OCI-LY3 (cell line): ENCODE data around the gene SLC27A5.
A peak's percentile ranks its signal among the peaks of the same experiment; 100 is the strongest.

ENCODE experiments used
- H2AFZ ChIP-seq: fragments of 200-600, 300-600 bp; shearing (Covaris generic); 2 replicates; pipeline ENCODE4 v1.6.0; 2014; ENCODE audit warnings: antibody characterized with exemption, low read depth, low read length
- H3K27ac ChIP-seq: fragments of 200-600, 300-600 bp; sonication (generic); 2 replicates; pipeline ENCODE4 v1.5.1; 2014; ENCODE audit warnings: mild to moderate bottlenecking, low read length, moderate library complexity, mixed read lengths
- H3K27me3 ChIP-seq: fragments of 200-600, 300-600 bp; sonication (generic); 2 replicates; pipeline ENCODE4 v1.6.1; 2014; ENCODE audit warnings: low read depth, low read length, mixed read lengths
- H3K36me3 ChIP-seq: fragments of 200-600, 300-600 bp; sonication (generic); replicated peaks from 2 replicates; pipeline ENCODE3; 2014; ENCODE audit warnings: low read depth, low read length, mixed read lengths
- H3K4me1 ChIP-seq: fragments of 300-600, 200-600 bp; sonication (generic); 2 replicates; pipeline ENCODE4 v1.6.1; 2014; ENCODE audit warnings: low read length, mixed read lengths
- H3K4me2 ChIP-seq: fragments of 200-600, 300-600 bp; sonication (generic); 2 replicates; pipeline ENCODE4 v1.6.1; 2014; ENCODE audit warnings: low read length, mixed read lengths
- H3K4me3 ChIP-seq: fragments of 300-600, 200-600 bp; sonication (generic); 2 replicates; pipeline ENCODE4 v1.5.1; 2014; ENCODE audit warnings: antibody characterized with exemption, mild to moderate bottlenecking, low read length, moderate library complexity
- H3K79me2 ChIP-seq: fragments of 300-600, 200-600 bp; shearing (Covaris generic); 2 replicates; pipeline ENCODE4 v1.6.1; 2014; ENCODE audit warnings: mild to moderate bottlenecking, low read length, mixed read lengths
- H3K9ac ChIP-seq: fragments of 300-600, 200-600 bp; shearing (Covaris generic); 2 replicates; pipeline ENCODE4 v1.6.0; 2014; ENCODE audit warnings: mild to moderate bottlenecking, low read length, moderate library complexity
- H3K9me3 ChIP-seq: fragments of 200-600, 300-600 bp; shearing (Covaris generic); 2 replicates; pipeline ENCODE4 v1.6.1; 2014; ENCODE audit warnings: low read length, mixed read lengths; ENCODE audit not compliant: insufficient read depth
- H4K20me1 ChIP-seq: fragments of 200-600, 300-600 bp; sonication (generic); 2 replicates; pipeline ENCODE4 v1.6.1; 2016; ENCODE audit warnings: low read length, mixed read lengths; ENCODE audit not compliant: insufficient read depth
- CTCF ChIP-seq: fragments of 200-600, 300-600 bp; sonication (generic); IDR thresholded peaks from 2 replicates; pipeline ENCODE4 v1.5.1; 2014; ENCODE audit warnings: antibody characterized with exemption, low read length, low read depth
- EZH2phosphoT487 ChIP-seq: fragments of 200-600 bp; shearing (Covaris generic); IDR thresholded peaks from 2 replicates; pipeline ENCODE4 v1.6.1; 2018; ENCODE audit warnings: antibody characterized with exemption, mixed run types, low read depth

Gene SLC27A5

GRCh38 chr19:58538257-58539168, 26.7 kb upstream of the SLC27A5 start:
- Histone ChIP-seq H3K4me1 (peaks cover 10% of the 10 kb centered on the region), H3K79me2 (no peaks in the 10 kb centered on the region), H3K4me2 (peak overlapping the region; percentile 90), H2AFZ (peak overlapping the region; percentile 84; the same call in 1 of the 2 replicates), H3K4me3 (peak overlapping the region; percentile 82), H4K20me1 (no peaks in the 10 kb centered on the region), H3K9me3 (no peaks in the 10 kb centered on the region), H3K27ac (no peak overlapping the region), H3K36me3 (no peaks in the 10 kb centered on the region), H3K27me3 (peaks cover 15% of the 10 kb centered on the region), H3K9ac (peak overlapping the region; percentile 66)
- TF ChIP-seq CTCF: no peak
- TF ChIP-seq EZH2phosphoT487: no peak

GRCh38 chr19:58536852-58537798, 25.3 kb upstream of the SLC27A5 start:
- TF ChIP-seq EZH2phosphoT487 (no peak), CTCF (no peak)
- Histone ChIP-seq H3K27ac (no peak overlapping the region), H3K4me1 (peaks cover 10% of the 10 kb centered on the region), H3K9me3 (no peaks in the 10 kb centered on the region), H3K79me2 (no peaks in the 10 kb centered on the region), H3K36me3 (no peaks in the 10 kb centered on the region), H3K9ac (peak overlapping the region; percentile 66; the same call in 1 of the 2 replicates), H3K27me3 (peaks cover 11% of the 10 kb centered on the region), H2AFZ (no peak overlapping the region), H3K4me2 (peak overlapping the region; percentile 90), H3K4me3 (peak overlapping the region; percentile 82), H4K20me1 (no peaks in the 10 kb centered on the region)

- H3K9me3 ChIP-seq: no peaks in the 10 kb centered on the region
- no peaks in the 10 kb centered on the region for H3K79me2 ChIP-seq
- peaks cover 23% of the 10 kb centered on the region for H3K27me3 ChIP-seq
- H4K20me1 ChIP-seq: no peaks in the 10 kb centered on the region
- peaks cover 12% of the 10 kb centered on the region for H3K4me1 ChIP-seq
- no peak overlapping the region for H2AFZ ChIP-seq
- H3K9ac ChIP-seq: no peak overlapping the region
- H3K27ac ChIP-seq: no peak overlapping the region
- no peak for TF ChIP-seq CTCF
- no peak for TF ChIP-seq EZH2phosphoT487
- no peak overlapping the region for H3K4me3 ChIP-seq
- H3K36me3 ChIP-seq: no peaks in the 10 kb centered on the region
- H3K4me2 ChIP-seq: no peak overlapping the region
Measured at GRCh38 chr19:58535857-58536256, 24.1 kb upstream of the SLC27A5 start.
